CD4-positive, alpha-beta T cell (primary cell): ENCODE measurements around the gene FGF5. TPM values are rescaled to one million over a fixed set of nuclear protein-coding genes. Genes with fewer than 3 reads are reported as not detected.

Experiments used
- ATAC-seq: fragments of 200-7000 bp; cut with Tn5 transposase; one replicate; pipeline ENCODE4 v1.10.0; 2022; ENCODE audit warnings: mild to moderate bottlenecking; ENCODE audit not compliant: poor library complexity
- CTCF ChIA-PET: fragments of 350-600 bp; sonication (Branson Sonifier 250); formaldehyde crosslinking; loops from one replicate; lab custom pipeline; 2021; ENCODE audit warnings: antibody characterized with exemption, inconsistent platforms; lab: Charles Lee
- POLR2A ChIA-PET: fragments of 350-600 bp; sonication (Branson Sonifier 250); formaldehyde crosslinking; loops from one replicate; lab custom pipeline; 2021; ENCODE audit warnings: antibody characterized with exemption, inconsistent platforms; lab: Charles Lee
- DNase-seq, 14 experiments: peaks; one replicate each; pipeline ENCODE4 v3.0.0-alpha.2; 2013 to 2020; ENCODE audit warnings: mixed read lengths in 2 of 14
- H3K27ac ChIP-seq, 2 donors: one replicate each; pipeline versions ENCODE4 v1.5.1 to v1.7.0; 2013; ENCODE audit warnings: low read length in 2 of 2, low read depth in 1 of 2, mild to moderate bottlenecking in 1 of 2
- H3K27me3 ChIP-seq, 2 experiments: 1 replicate in 1 of 2; 2 replicates in 1 of 2; pipeline versions ENCODE4 v1.6.1 to v1.7.0; 2013; ENCODE audit warnings: low read length in 2 of 2, control low read depth in 1 of 2, mild to moderate bottlenecking in 1 of 2, moderate library complexity in 1 of 2; ENCODE audit not compliant: insufficient read depth in 2 of 2, control insufficient read depth in 1 of 2
- H3K36me3 ChIP-seq: one replicate; pipeline ENCODE4 v1.6.1; 2013; ENCODE audit warnings: low read length, control low read depth; ENCODE audit not compliant: insufficient read depth
- H3K4me1 ChIP-seq: one replicate; pipeline ENCODE4 v1.6.1; 2013; ENCODE audit warnings: low read length, control low read depth; ENCODE audit not compliant: insufficient read depth
- H3K4me3 ChIP-seq: one replicate; pipeline ENCODE4 v1.5.1; 2013; ENCODE audit warnings: mild to moderate bottlenecking, low read length, moderate library complexity
- H3K9me3 ChIP-seq, 2 experiments: 1 replicate in 1 of 2; 2 replicates in 1 of 2; pipeline versions ENCODE4 v1.6.1 to v1.7.0; 2013; ENCODE audit warnings: low read length in 2 of 2, mild to moderate bottlenecking in 2 of 2, control low read depth in 1 of 2, moderate library complexity in 1 of 2; ENCODE audit not compliant: control insufficient read depth in 1 of 2, insufficient read depth in 1 of 2
- H3K27ac Mint-ChIP-seq: one replicate; pipeline ENCODE4 v1.8.0; 2020; ENCODE audit warnings: mixed read lengths
- H3K27me3 Mint-ChIP-seq: one replicate; pipeline ENCODE4 v1.8.0; 2021; ENCODE audit warnings: mixed read lengths
- H3K36me3 Mint-ChIP-seq: one replicate; pipeline ENCODE4 v1.8.0; 2021; ENCODE audit warnings: low read depth, mixed read lengths
- H3K4me1 Mint-ChIP-seq: one replicate; pipeline ENCODE4 v1.8.0; 2021; ENCODE audit warnings: low read depth, mixed read lengths
- H3K4me3 Mint-ChIP-seq: one replicate; pipeline ENCODE4 v1.8.0; 2020; ENCODE audit warnings: mild to moderate bottlenecking, mixed read lengths
- H3K9me3 Mint-ChIP-seq: one replicate; pipeline ENCODE4 v1.8.0; 2020; ENCODE audit warnings: mixed read lengths
- intact Hi-C, 2 experiments: fragments of 100-400 bp; cut with DNase I in 1 of 2; cut with micrococcal nuclease in 1 of 2; formaldehyde crosslinking; loops; one replicate each; pipeline versions ENCODE4 v1.15.1 to v1.9.0; 2023 to 2025; cut with DNase I, micrococcal nuclease
- total RNA-seq, 174 experiments: library from RNA in 2 of 174; stranded (reverse) in 2 of 174; gene quantifications; one replicate each; pipeline ENCODE4 v1.2.3 and lab custom pipeline; 2021 to 2026
- TF ChIP-seq, protein P1 (sequence below): fragments of 200-600 bp; IDR thresholded peaks from one replicate; pipeline ENCODE4 v1.8.0; 2022; ENCODE audit warnings: antibody characterized with exemption, mild to moderate bottlenecking

Gene FGF5
- total RNA-seq, 2 experiments from 2014 or later, result 0.05 to 0.06 TPM

GRCh38 chr4:80268936-80269335 lies 2.5 kb downstream of the FGF5 start:
- Mint-ChIP-seq H3K4me1 (peaks cover 38% of the 10 kb centered on the region), H3K27ac (no peak overlapping the region), H3K36me3 (no peaks in the 10 kb centered on the region), H3K4me3 (no peak overlapping the region), H3K27me3 (peaks cover 88% of the 10 kb centered on the region), H3K9me3 (no peaks in the 10 kb centered on the region)
- ChIA-PET POLR2A (no interaction called here), CTCF (no interaction called here)
- no peak overlapping the region for H3K27ac ChIP-seq
- H3K4me3 ChIP-seq, result no peak overlapping the region
- peaks cover 45 to 74% of the 10 kb centered on the region in 2 experiments for H3K27me3 ChIP-seq
- ATAC-seq (no peak), DNase-seq (no peak)
- no peaks in the 10 kb centered on the region for H3K36me3 ChIP-seq
- TF ChIP-seq, protein P1, sequence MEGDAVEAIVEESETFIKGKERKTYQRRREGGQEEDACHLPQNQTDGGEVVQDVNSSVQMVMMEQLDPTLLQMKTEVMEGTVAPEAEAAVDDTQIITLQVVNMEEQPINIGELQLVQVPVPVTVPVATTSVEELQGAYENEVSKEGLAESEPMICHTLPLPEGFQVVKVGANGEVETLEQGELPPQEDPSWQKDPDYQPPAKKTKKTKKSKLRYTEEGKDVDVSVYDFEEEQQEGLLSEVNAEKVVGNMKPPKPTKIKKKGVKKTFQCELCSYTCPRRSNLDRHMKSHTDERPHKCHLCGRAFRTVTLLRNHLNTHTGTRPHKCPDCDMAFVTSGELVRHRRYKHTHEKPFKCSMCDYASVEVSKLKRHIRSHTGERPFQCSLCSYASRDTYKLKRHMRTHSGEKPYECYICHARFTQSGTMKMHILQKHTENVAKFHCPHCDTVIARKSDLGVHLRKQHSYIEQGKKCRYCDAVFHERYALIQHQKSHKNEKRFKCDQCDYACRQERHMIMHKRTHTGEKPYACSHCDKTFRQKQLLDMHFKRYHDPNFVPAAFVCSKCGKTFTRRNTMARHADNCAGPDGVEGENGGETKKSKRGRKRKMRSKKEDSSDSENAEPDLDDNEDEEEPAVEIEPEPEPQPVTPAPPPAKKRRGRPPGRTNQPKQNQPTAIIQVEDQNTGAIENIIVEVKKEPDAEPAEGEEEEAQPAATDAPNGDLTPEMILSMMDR, result no peak
- peaks cover 0 to 19% of the 10 kb centered on the region in 2 experiments for H3K9me3 ChIP-seq
- intact Hi-C loops, result no loop called here
- H3K4me1 ChIP-seq, result peaks cover 21% of the 10 kb centered on the region

- H3K27ac ChIP-seq, result no peak overlapping the region
- Mint-ChIP-seq H3K27ac (no peak overlapping the region), H3K4me3 (no peak overlapping the region), H3K9me3 (no peaks in the 10 kb centered on the region), H3K36me3 (no peaks in the 10 kb centered on the region), H3K4me1 (peaks cover 28% of the 10 kb centered on the region), H3K27me3 (peaks cover 74% of the 10 kb centered on the region)
- POLR2A ChIA-PET, result no interaction called here
- ATAC-seq (no peak), DNase-seq (no peak)
- intact Hi-C loops, result no loop called here
- peaks cover 21% of the 10 kb centered on the region for H3K4me1 ChIP-seq
- H3K9me3 ChIP-seq, result peaks cover 0 to 19% of the 10 kb centered on the region in 2 experiments
- H3K36me3 ChIP-seq, result no peaks in the 10 kb centered on the region
- CTCF ChIA-PET, result no interaction called here
- H3K4me3 ChIP-seq, result no peak overlapping the region
- H3K27me3 ChIP-seq, result peaks cover 36 to 60% of the 10 kb centered on the region in 2 experiments
- TF ChIP-seq, protein P1, result no peak
These were observed 3.9 kb downstream of the FGF5 start for GRCh38 chr4:80270321-80270720.

DNA sequence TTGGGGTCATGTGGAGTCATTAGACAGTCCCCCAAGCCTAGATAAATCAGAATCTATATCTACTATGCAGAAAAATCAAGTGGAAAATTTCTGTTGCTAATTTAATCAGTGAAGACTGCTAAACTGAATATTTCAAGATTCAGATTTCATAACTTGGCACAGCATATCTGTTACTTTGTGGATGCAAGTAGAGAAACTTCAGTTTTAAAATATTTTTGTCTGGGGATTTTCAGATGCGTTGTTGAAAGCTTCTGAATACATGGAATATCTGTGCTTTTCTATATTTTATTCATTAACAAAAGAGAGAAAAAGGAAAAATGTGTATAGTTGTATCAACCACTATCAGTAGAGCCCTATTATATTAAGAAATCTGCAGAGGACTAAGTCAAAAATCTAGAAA lies 4.4 kb downstream of the FGF5 start:
- ATAC-seq (no peak), DNase-seq (no peak)
- no peak overlapping the region for H3K4me3 ChIP-seq
- TF ChIP-seq, protein P1, result no peak
- H3K4me1 Mint-ChIP-seq, result peaks cover 23% of the 10 kb centered on the region
- H3K4me3 Mint-ChIP-seq, result no peak overlapping the region
- intact Hi-C loops, result no loop called here
- no peak overlapping the region for H3K27ac ChIP-seq
- H3K36me3 ChIP-seq, result no peaks in the 10 kb centered on the region
- CTCF ChIA-PET, result no interaction called here
- no peaks in the 10 kb centered on the region for H3K36me3 Mint-ChIP-seq
- H3K9me3 ChIP-seq, result peaks cover 0 to 16% of the 10 kb centered on the region in 2 experiments
- no peaks in the 10 kb centered on the region for H3K9me3 Mint-ChIP-seq
- H3K27me3 ChIP-seq, result peaks cover 31 to 55% of the 10 kb centered on the region in 2 experiments
- H3K4me1 ChIP-seq, result peaks cover 16% of the 10 kb centered on the region
- H3K27ac Mint-ChIP-seq, result no peak overlapping the region
- H3K27me3 Mint-ChIP-seq, result peaks cover 69% of the 10 kb centered on the region
- POLR2A ChIA-PET, result no interaction called here
